Measurements from ENCODE around the gene TNFSF8. TPM values are rescaled to one million over a fixed set of nuclear protein-coding genes. Genes with fewer than 3 reads are reported as not detected.

The TNFSF8 gene
- total RNA-seq, 1 donor from 2014 or later, result not detected

DNA sequence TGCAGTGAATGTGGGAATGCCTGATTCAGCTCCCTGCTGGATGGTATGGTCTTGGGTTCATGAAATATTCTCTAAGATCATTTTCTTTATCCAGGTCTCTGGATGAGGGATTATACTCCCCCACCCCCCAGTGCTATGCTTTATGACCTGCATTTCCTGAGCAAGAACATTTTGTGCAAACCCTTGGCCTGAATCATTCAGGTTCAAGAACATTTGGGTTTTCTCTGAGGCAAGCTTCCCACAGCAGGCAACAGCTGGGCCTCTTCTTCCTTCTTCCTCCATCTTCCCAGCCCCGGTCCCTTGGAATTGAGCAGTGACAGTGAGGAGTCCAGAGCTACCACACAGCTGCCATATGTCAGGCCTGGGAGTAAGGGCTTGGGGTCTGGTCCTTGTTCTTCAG, 65.9 kb downstream of the TNFSF8 start:
- Mint-ChIP-seq H3K9me3 (ENCODE audit: low read depth) (peaks cover 3% of the 10 kb centered on the region), H3K4me3 (ENCODE audit: low read depth) (no peak overlapping the region), H3K36me3 (ENCODE audit: insufficient read depth) (no peaks in the 10 kb centered on the region), H3K4me1 (ENCODE audit: low read depth) (no peaks in the 10 kb centered on the region), H3K27ac (no peak overlapping the region), H3K27me3 (peaks cover 3% of the 10 kb centered on the region)
- DNase-seq (ENCODE audit: low spot score, unreplicated experiment), result no peak
- no peak for TF ChIP-seq CTCF (IDR thresholded peaks at IDR 0.05; ENCODE audit: unreplicated experiment)

GRCh38 chr9:114861922-114862605, 68.3 kb downstream of the TNFSF8 start:
- H3K27me3 Mint-ChIP-seq, result peaks cover 3% of the 10 kb centered on the region
- DNase-seq (ENCODE audit: low spot score, unreplicated experiment), result no peak
- H3K4me1 Mint-ChIP-seq (ENCODE audit: low read depth), result no peaks in the 10 kb centered on the region
- no peak for TF ChIP-seq CTCF (IDR thresholded peaks at IDR 0.05; ENCODE audit: unreplicated experiment)
- no peak overlapping the region for H3K4me3 Mint-ChIP-seq (ENCODE audit: low read depth)
- no peaks in the 10 kb centered on the region for H3K36me3 Mint-ChIP-seq (ENCODE audit: insufficient read depth)
- no peak overlapping the region for H3K27ac Mint-ChIP-seq
- H3K9me3 Mint-ChIP-seq (ENCODE audit: low read depth), result peaks cover 3% of the 10 kb centered on the region

DNA sequence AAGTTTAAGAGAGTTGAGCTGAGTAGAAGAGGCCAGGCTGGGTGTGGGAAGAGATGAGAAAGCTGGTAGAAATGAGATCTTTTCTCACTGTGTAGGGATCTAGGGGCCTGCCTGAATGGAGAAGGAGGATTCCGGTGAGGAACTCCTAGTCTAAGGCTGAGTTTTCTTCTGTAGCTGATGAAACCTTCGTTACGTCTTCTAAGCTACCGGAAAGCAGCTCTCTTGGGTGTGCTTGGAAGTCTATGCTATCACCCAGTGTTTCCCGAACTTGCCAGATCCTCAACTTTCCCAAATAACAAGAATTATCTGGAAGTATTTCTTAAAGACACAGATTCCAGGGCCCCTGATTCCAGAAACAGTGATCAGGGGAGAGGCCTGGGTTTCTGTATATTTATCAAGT, 69.1 kb downstream of the TNFSF8 start:
- Mint-ChIP-seq H3K4me3 (ENCODE audit: low read depth) (no peak overlapping the region), H3K27me3 (peaks cover 3% of the 10 kb centered on the region), H3K27ac (no peak overlapping the region), H3K4me1 (ENCODE audit: low read depth) (no peaks in the 10 kb centered on the region), H3K9me3 (ENCODE audit: low read depth) (peaks cover 3% of the 10 kb centered on the region), H3K36me3 (ENCODE audit: insufficient read depth) (no peaks in the 10 kb centered on the region)
- no peak for DNase-seq (ENCODE audit: low spot score, unreplicated experiment)
- no peak for TF ChIP-seq CTCF (IDR thresholded peaks at IDR 0.05; ENCODE audit: unreplicated experiment)

- Mint-ChIP-seq H3K9me3 (ENCODE audit: low read depth) (peaks cover 3% of the 10 kb centered on the region), H3K4me1 (ENCODE audit: low read depth) (no peaks in the 10 kb centered on the region), H3K4me3 (ENCODE audit: low read depth) (no peak overlapping the region), H3K27me3 (peaks cover 3% of the 10 kb centered on the region), H3K36me3 (ENCODE audit: insufficient read depth) (no peaks in the 10 kb centered on the region), H3K27ac (no peak overlapping the region)
- TF ChIP-seq CTCF (IDR thresholded peaks at IDR 0.05; ENCODE audit: unreplicated experiment), result no peak
- DNase-seq (ENCODE audit: low spot score, unreplicated experiment), result no peak
These were observed 70.2 kb downstream of the TNFSF8 start for GRCh38 chr9:114860187-114860586.

DNA sequence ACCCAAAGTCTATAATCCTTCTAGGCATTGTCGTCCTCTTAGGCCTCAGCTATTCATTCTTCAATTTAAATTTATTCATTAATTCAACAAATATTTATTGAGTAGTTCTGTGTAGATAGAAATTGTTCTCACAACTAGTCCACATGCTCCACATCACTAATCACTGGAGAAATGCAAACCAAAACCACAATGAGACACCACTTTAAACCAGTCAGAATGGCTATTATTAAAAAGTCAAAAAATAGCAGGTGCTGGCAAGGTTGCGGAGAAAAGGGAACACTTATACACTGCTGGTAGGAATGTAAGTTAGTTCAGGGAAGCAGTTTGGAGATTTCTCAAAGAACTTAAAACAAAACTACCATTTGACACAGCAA, 73.5 kb downstream of the TNFSF8 start:
- no peak for DNase-seq (ENCODE audit: low spot score, unreplicated experiment)
- peaks cover 3% of the 10 kb centered on the region for H3K4me1 Mint-ChIP-seq (ENCODE audit: low read depth)
- H3K27me3 Mint-ChIP-seq, result peaks cover 3% of the 10 kb centered on the region
- no peak overlapping the region for H3K4me3 Mint-ChIP-seq (ENCODE audit: low read depth)
- no peaks in the 10 kb centered on the region for H3K36me3 Mint-ChIP-seq (ENCODE audit: insufficient read depth)
- H3K9me3 Mint-ChIP-seq (ENCODE audit: low read depth), result peaks cover 3% of the 10 kb centered on the region
- TF ChIP-seq CTCF (IDR thresholded peaks at IDR 0.05; ENCODE audit: unreplicated experiment), result no peak
- no peak overlapping the region for H3K27ac Mint-ChIP-seq

Data from progenitor cell of endocrine pancreas (in vitro differentiated cells).